Fibroblast of the conjunctiva (primary cell): ENCODE measurements around the gene GCSAM.
"Not testable (repeated sequence)": the region's sequence is repeated elsewhere in the genome, so short reads cannot be mapped to it uniquely, and the experiment has no call there.

Experiments used
- DNase-seq: peaks from one replicate; pipeline ENCODE4 v3.0.0-alpha.2; 2010; ENCODE audit warnings: low read depth

GCSAM gene

GRCh38 chr3:112072387-112073060 is 60.5 kb downstream of the GCSAM start:
- not testable (repeated sequence) for DNase-seq
